A549 treated with DMSO at 1 μM for 4 hours (cell line): Measurements from ENCODE around the gene HOXD10. TPM values are rescaled to one million over a fixed set of nuclear protein-coding genes. Genes with fewer than 3 reads are reported as not detected.

ENCODE experiments used
- total RNA-seq: library from RNA; stranded (reverse); fragments of 200-300 nt; extraction: Qiagen RNA extraction; gene quantifications from 5 replicates; pipeline ENCODE4 v1.2.3, GENCODE V29; 2022; ENCODE audit warnings: low read depth

HOXD10 gene
- total RNA-seq, result 5.7 to 8.5 TPM (median 7.4 TPM) in 5 replicates

GRCh38 chr2:176115883-176116813 is at the start of gene HOXD10:
Gene HOXD10, plus strand, starts transcription at chr2:176116778. Its CDS starts 56 bp downstream, at chr2:176116834.

GRCh38 chr2:176083796-176084261 is 32.7 kb upstream of the HOXD10 start, which contains the start of gene EVX2:
Gene EVX2, minus strand, starts transcription at chr2:176083962. Its CDS starts 186 bp downstream, at chr2:176083776.

GRCh38 chr2:176092270-176093144 is 24.1 kb upstream of the HOXD10 start, which contains the start of gene HOXD13:
Gene HOXD13, plus strand, starts transcription at chr2:176092721. Its CDS starts 170 bp downstream, at chr2:176092891.

GRCh38 chr2:176099728-176100546 is 16.6 kb upstream of the HOXD10 start, which contains the start of gene HOXD12:
Gene HOXD12, plus strand, starts transcription at chr2:176099795. Its CDS starts 7 bp downstream, at chr2:176099802.

GRCh38 chr2:176106581-176107539 is 9.7 kb upstream of the HOXD10 start, which contains the start of gene HOXD11:
Gene HOXD11, plus strand, starts transcription at chr2:176107280. Its CDS starts 76 bp downstream, at chr2:176107356.

GRCh38 chr2:176122683-176123410 is 6.3 kb downstream of the HOXD10 start, which contains the start of gene HOXD9:
Gene HOXD9, plus strand, starts transcription at chr2:176122719. Its CDS starts 50 bp downstream, at chr2:176122769.

GRCh38 chr2:176128982-176129796 is 12.6 kb downstream of the HOXD10 start, which contains the start of gene HOXD8:
Gene HOXD8, plus strand, starts transcription at chr2:176129705. Its CDS starts 662 bp downstream, at chr2:176130367.

GRCh38 chr2:176151442-176152287 is 35.1 kb downstream of the HOXD10 start, which contains the start of gene HOXD4:
Gene HOXD4, plus strand, starts transcription at chr2:176151550. Its CDS starts 84 bp downstream, at chr2:176151634.

GRCh38 chr2:176156807-176157498 is 40.4 kb downstream of the HOXD10 start, which contains the start of gene HOXD3:
Gene HOXD3, plus strand, starts transcription at chr2:176157307. Its CDS starts 11,808 bp downstream, at chr2:176169115.

Other genes with a start within 250 kb of the HOXD10 start
- gene LNPK, start 114.5 kb upstream of the HOXD10 start, total RNA-seq, result 11.9 to 16.6 TPM (median 15.6 TPM) in 5 replicates
- not detected in 5 replicates for gene EVX2, start 32.8 kb upstream of the HOXD10 start, total RNA-seq
- gene HOXD13, start 24.1 kb upstream of the HOXD10 start, total RNA-seq, result 0.22 to 0.32 TPM (median 0.24 TPM) in 5 replicates
- gene HOXD12, start 17.0 kb upstream of the HOXD10 start, total RNA-seq, result not detected in 5 replicates
- gene HOXD11, start 9.5 kb upstream of the HOXD10 start, total RNA-seq, result 6.6 to 9.7 TPM (median 8.2 TPM) in 5 replicates
- gene HOXD9, start 5.9 kb downstream of the HOXD10 start, total RNA-seq, result 0.99 to 2.1 TPM (median 1.3 TPM) in 5 replicates
- gene HOXD8, start 12.9 kb downstream of the HOXD10 start, total RNA-seq, result 4.8 to 5.9 TPM (median 5.5 TPM) in 5 replicates
- gene HOXD4, start 34.8 kb downstream of the HOXD10 start, total RNA-seq, result 0.22 to 0.55 TPM (median 0.36 TPM) in 5 replicates
- gene HOXD3, start 40.5 kb downstream of the HOXD10 start, total RNA-seq, result 0.15 to 0.18 TPM (median 0.16 TPM) in 4 of 5 replicates, not detected in the other
- 0.12 to 0.28 TPM (median 0.26 TPM) in 5 replicates for gene HOXD1, start 71.9 kb downstream of the HOXD10 start, total RNA-seq
- 43.0 to 45.9 TPM (median 45.1 TPM) in 5 replicates for gene MTX2, start 152.7 kb downstream of the HOXD10 start, total RNA-seq